Brain pericyte (primary cell): ENCODE measurements around the gene FAM221B.

Source experiments
- DNase-seq: peaks from one replicate; pipeline ENCODE4 v3.0.0-alpha.2; 2012; ENCODE audit warnings: low read depth, low spot score

The FAM221B gene

GRCh38 chr9:35792024-35792813 is 36.3 kb downstream of the FAM221B start:
- no peak for DNase-seq

- no peak for DNase-seq
These were observed 37.1 kb downstream of the FAM221B start, which contains the start of gene NPR2 for GRCh38 chr9:35791297-35791921. Gene NPR2, plus strand, starts transcription at chr9:35791591. Its CDS starts 818 bp downstream, at chr9:35792409.

GRCh38 chr9:35790385-35791296 is 37.9 kb downstream of the FAM221B start:
- peak; percentile 59 for DNase-seq

- no peak for DNase-seq
These were observed 38.5 kb downstream of the FAM221B start for GRCh38 chr9:35790025-35790384.

GRCh38 chr9:35789541-35789940 is 39.0 kb downstream of the FAM221B start:
- no peak for DNase-seq

GRCh38 chr9:35783418-35783817 is 45.1 kb downstream of the FAM221B start:
- no peak for DNase-seq

- no peak for DNase-seq
These were observed 47.5 kb downstream of the FAM221B start for GRCh38 chr9:35781066-35781465.

GRCh38 chr9:35778496-35778895 is 50.0 kb downstream of the FAM221B start:
- no peak for DNase-seq

GRCh38 chr9:35776018-35776417 is 52.5 kb downstream of the FAM221B start:
- DNase-seq: no peak

- no peak for DNase-seq
These were observed 53.5 kb downstream of the FAM221B start for GRCh38 chr9:35774907-35775635.

- DNase-seq: no peak
These were observed 56.6 kb downstream of the FAM221B start for GRCh38 chr9:35771943-35772342.

GRCh38 chr9:35771534-35771933 is 57.0 kb downstream of the FAM221B start:
- no peak for DNase-seq

GRCh38 chr9:35771075-35771433 is 57.5 kb downstream of the FAM221B start:
- DNase-seq: no peak

GRCh38 chr9:35769763-35770162 is 58.8 kb downstream of the FAM221B start:
- no peak for DNase-seq

- DNase-seq: no peak
These were observed 61.1 kb downstream of the FAM221B start for GRCh38 chr9:35767458-35767857.

GRCh38 chr9:35766997-35767396 is 61.5 kb downstream of the FAM221B start:
- no peak for DNase-seq
